Measurements from ENCODE around the gene SLC47A2. TPM values are rescaled to one million over a fixed set of nuclear protein-coding genes. Genes with fewer than 3 reads are reported as not detected.

SLC47A2 gene
- polyA plus RNA-seq, 1 donor (not counting 4 experiments of a cell fraction or from before 2014, with no cell fraction given): 0.88 TPM

- Histone ChIP-seq H3K27me3 (ENCODE audit: control insufficient read depth, extremely low read depth, insufficient read depth, low read length) (no peaks in the 10 kb centered on the region), H3K4me3 (ENCODE audit: control insufficient read depth in 2 of 3, extremely low read depth in 1 of 3, insufficient read depth in 2 of 3, low read depth in 1 of 3, low read length in 3 of 3) (no peak within 1 kb of the TSS), H3K79me2 (ENCODE audit: control insufficient read depth, insufficient read depth, low read length) (no peaks in the 10 kb centered on the region), H4K20me1 (ENCODE audit: control insufficient read depth, extremely low read depth, insufficient read depth, low read length) (no peaks in the 10 kb centered on the region), H3K36me3 (ENCODE audit: control insufficient read depth in 2 of 2, extremely low read depth in 1 of 2, insufficient read depth in 2 of 2, low read length in 2 of 2) (no peaks in the 10 kb centered on the region), H3K9me3 (ENCODE audit: control insufficient read depth, low read depth, low read length) (no peaks in the 10 kb centered on the region), H3K9ac (ENCODE audit: control insufficient read depth, extremely low read depth, insufficient read depth, low read length) (peak within 1 kb of the TSS; percentile 24), H2AFZ (ENCODE audit: control insufficient read depth, low read length) (peak within 1 kb of the TSS; percentile 41), H3K4me1 (ENCODE audit: control insufficient read depth, extremely low read depth, insufficient read depth, low read length) (peaks cover 57% of the 10 kb centered on the region), H3K9me1 (ENCODE audit: control insufficient read depth, extremely low read depth, insufficient read depth, low read length) (no peaks in the 10 kb centered on the region), H3K4me2 (ENCODE audit: control insufficient read depth, extremely low read depth, insufficient read depth, low read depth, low read length) (peak within 1 kb of the TSS; percentile 64), H3K27ac (ENCODE audit: control insufficient read depth, insufficient read depth, low read length) (no peak within 1 kb of the TSS)
- TF ChIP-seq EZH2 (IDR thresholded peaks at IDR 0.05; ENCODE audit: low read length) (no peak), CTCF (optimal IDR thresholded peaks at IDR 0.05 in 1 of 3, IDR thresholded peaks at IDR 0.05 in 1 of 3, conservative IDR thresholded peaks at IDR 0.05 in 1 of 3; ENCODE audit: extremely low read depth in 1 of 3, insufficient read depth in 2 of 3, low read length in 3 of 3) (no peak)
- DNase-seq (ENCODE audit: low read depth, low spot score) (no peak), FAIRE-seq (peak; percentile 68)
- dilution Hi-C loops (cut with MboI; ENCODE audit: extremely low pct_ligation_motif_present, low sequenced_read_pairs): no loop called here
Measured at GRCh38 chr17:19747829-19748806, 31.7 kb upstream of the SLC47A2 start, which contains the start of gene ALDH3A1. Gene ALDH3A1, minus strand, starts transcription at chr17:19748298. Its CDS starts 3,169 bp downstream, at chr17:19745129.

- peaks cover 48% of the 10 kb centered on the region for H3K4me1 ChIP-seq (ENCODE audit: control insufficient read depth, extremely low read depth, insufficient read depth, low read length)
- H3K4me3 ChIP-seq (ENCODE audit: control insufficient read depth in 2 of 3, extremely low read depth in 1 of 3, insufficient read depth in 2 of 3, low read depth in 1 of 3, low read length in 3 of 3): no peak overlapping the region
- no peaks in the 10 kb centered on the region for H3K9me1 ChIP-seq (ENCODE audit: control insufficient read depth, extremely low read depth, insufficient read depth, low read length)
- no peak overlapping the region for H2AFZ ChIP-seq (ENCODE audit: control insufficient read depth, low read length)
- no peaks in the 10 kb centered on the region for H3K9me3 ChIP-seq (ENCODE audit: control insufficient read depth, low read depth, low read length)
- DNase-seq (ENCODE audit: low read depth, low spot score): no peak
- H3K9ac ChIP-seq (ENCODE audit: control insufficient read depth, extremely low read depth, insufficient read depth, low read length): no peak overlapping the region
- no peaks in the 10 kb centered on the region for H3K27me3 ChIP-seq (ENCODE audit: control insufficient read depth, extremely low read depth, insufficient read depth, low read length)
- H3K4me2 ChIP-seq (ENCODE audit: control insufficient read depth, extremely low read depth, insufficient read depth, low read depth, low read length): no peak overlapping the region
- no peaks in the 10 kb centered on the region for H3K79me2 ChIP-seq (ENCODE audit: control insufficient read depth, insufficient read depth, low read length)
- no peak overlapping the region for H3K27ac ChIP-seq (ENCODE audit: control insufficient read depth, insufficient read depth, low read length)
- no peak for FAIRE-seq
- dilution Hi-C loops (cut with MboI; ENCODE audit: extremely low pct_ligation_motif_present, low sequenced_read_pairs): no loop called here
- H3K36me3 ChIP-seq (ENCODE audit: control insufficient read depth in 2 of 2, extremely low read depth in 1 of 2, insufficient read depth in 2 of 2, low read length in 2 of 2): no peaks in the 10 kb centered on the region
- no peaks in the 10 kb centered on the region for H4K20me1 ChIP-seq (ENCODE audit: control insufficient read depth, extremely low read depth, insufficient read depth, low read length)
- no peak for TF ChIP-seq CTCF (optimal IDR thresholded peaks at IDR 0.05 in 1 of 3, IDR thresholded peaks at IDR 0.05 in 1 of 3, conservative IDR thresholded peaks at IDR 0.05 in 1 of 3; ENCODE audit: extremely low read depth in 1 of 3, insufficient read depth in 2 of 3, low read length in 3 of 3)
- no peak for TF ChIP-seq EZH2 (IDR thresholded peaks at IDR 0.05; ENCODE audit: low read length)
Measured at GRCh38 chr17:19747159-19747719, 30.9 kb upstream of the SLC47A2 start.
